Measurements from ENCODE around the gene EFEMP1.
A peak's percentile ranks its signal among the peaks of the same experiment; 100 is the strongest.

EFEMP1 gene, protein sequence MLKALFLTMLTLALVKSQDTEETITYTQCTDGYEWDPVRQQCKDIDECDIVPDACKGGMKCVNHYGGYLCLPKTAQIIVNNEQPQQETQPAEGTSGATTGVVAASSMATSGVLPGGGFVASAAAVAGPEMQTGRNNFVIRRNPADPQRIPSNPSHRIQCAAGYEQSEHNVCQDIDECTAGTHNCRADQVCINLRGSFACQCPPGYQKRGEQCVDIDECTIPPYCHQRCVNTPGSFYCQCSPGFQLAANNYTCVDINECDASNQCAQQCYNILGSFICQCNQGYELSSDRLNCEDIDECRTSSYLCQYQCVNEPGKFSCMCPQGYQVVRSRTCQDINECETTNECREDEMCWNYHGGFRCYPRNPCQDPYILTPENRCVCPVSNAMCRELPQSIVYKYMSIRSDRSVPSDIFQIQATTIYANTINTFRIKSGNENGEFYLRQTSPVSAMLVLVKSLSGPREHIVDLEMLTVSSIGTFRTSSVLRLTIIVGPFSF

DNA sequence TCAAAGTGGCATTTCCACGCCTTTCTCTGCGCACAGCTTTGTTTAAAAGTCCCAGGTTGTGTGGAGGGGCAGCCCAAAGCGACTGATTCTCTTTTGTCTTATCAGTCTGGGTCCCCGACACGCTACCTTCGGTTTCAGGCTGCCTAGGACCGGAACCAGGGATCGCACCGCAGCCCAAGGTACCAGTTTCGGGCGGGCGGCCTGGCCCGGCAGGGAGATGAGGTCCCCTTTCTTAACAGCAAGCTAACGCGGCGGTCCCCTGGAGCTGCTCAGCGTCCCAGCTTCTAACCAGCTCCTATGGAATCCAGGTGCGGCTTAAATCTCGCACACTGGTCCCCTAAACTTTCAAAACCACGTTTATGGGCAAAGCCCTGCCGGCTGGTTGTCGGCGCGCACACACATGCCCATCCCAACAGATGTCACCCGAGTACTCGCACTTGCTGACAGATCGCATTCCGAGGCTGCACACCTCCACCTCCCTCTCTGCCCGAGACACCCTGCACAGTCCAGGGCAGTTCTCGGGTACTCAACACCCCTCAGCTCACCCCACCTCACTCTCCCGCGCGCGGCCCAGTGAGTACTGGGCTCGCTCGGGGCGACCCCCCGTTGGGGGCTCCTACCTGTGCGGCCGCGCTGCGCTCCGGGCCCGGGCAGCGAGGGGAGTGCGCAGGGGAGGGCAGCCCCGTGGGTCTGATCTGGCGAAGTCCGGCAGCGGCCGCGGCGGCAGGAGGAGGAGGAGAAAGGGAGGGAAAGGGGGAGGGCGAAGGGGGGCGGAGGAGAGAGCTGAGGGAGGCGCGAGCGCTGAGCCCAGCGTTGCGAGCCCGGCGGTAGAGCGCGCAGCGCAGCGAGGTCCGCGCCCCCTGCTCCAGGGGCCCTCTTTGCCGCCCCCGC, at the start of gene EFEMP1:
TSS of gene EFEMP1 (minus strand) at position 692 of the 891 bp plus-strand sequence. CDS start 1,342 bp downstream, outside the sequence.
- DNase-seq (peak; percentile 3), ATAC-seq (no peak)

DNA sequence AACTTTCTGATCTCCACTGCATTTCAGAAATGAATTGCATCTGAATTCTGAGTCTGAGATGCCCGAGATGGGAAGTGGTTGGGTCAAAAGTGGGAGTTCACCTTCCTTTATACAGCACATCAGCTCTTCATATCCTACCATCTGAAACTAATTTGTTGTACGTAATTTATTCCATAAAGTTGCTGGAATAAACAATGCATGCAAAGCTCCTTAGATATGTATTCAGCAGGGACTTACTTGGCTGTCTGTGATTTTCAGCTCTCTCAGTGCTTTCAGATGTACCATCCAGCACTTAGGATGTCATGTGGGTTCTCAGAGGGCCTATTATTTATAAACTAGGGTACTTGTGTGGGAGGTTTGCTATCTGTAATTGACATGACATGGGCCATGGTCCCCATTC, 46.9 kb upstream of the EFEMP1 start:
- ATAC-seq (no peak), DNase-seq (no peak)

DNA sequence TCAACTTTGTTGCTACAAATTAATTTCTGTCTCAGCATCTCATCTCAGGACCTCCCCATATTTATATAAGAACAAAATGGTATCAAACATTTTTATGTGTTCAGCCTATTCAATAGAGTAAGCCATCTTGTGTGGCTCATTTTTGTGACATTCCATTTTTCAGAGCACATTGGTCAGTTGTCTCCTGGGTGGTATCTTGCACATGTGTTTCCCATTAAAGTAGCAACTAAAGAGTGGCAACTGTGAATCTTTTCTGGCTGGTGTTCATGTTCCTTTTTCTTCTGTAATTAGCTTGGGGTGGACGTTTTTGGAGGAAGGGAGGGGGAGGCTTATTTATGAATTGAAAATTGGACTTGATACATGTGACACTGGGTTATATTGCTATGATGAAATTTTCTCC, 45.4 kb upstream of the EFEMP1 start:
- ATAC-seq (no peak), DNase-seq (no peak)

GRCh38 chr2:55966401-55967118, 43.0 kb upstream of the EFEMP1 start:
- ATAC-seq, result no peak

GRCh38 chr2:55965966-55966365, 42.4 kb upstream of the EFEMP1 start:
- ATAC-seq, result no peak
- DNase-seq, result no peak

More at GRCh38 chr2:55966401-55967118, 43.0 kb upstream of the EFEMP1 start:
- no peak for DNase-seq

- DNase-seq (no peak), ATAC-seq (no peak)
Observed at GRCh38 chr2:55965276-55965675, 41.7 kb upstream of the EFEMP1 start.

DNA sequence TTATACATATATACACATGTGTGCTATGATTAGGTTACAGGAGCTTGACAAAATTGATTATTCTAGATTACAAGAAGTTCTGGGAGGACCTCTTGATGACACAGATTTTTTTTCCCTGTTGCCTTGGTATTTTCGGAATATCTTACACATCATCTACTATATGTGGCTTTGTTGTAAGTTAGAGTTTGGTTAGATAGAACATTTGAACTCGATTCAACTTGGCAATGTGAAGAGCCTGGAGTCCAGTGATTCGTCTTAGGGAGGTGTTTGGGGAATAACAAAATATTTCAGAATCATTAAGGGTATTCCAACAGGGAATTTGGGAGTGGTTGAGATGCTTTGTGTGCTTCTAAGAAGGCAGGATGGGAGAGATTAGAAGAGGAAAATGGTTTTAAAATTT, 39.3 kb upstream of the EFEMP1 start:
- DNase-seq (no peak), ATAC-seq (no peak)

GRCh38 chr2:55961318-55961911, 37.8 kb upstream of the EFEMP1 start:
- ATAC-seq (no peak), DNase-seq (no peak)

- DNase-seq, result no peak
Observed at GRCh38 chr2:55958756-55959155, 35.2 kb upstream of the EFEMP1 start.

DNA sequence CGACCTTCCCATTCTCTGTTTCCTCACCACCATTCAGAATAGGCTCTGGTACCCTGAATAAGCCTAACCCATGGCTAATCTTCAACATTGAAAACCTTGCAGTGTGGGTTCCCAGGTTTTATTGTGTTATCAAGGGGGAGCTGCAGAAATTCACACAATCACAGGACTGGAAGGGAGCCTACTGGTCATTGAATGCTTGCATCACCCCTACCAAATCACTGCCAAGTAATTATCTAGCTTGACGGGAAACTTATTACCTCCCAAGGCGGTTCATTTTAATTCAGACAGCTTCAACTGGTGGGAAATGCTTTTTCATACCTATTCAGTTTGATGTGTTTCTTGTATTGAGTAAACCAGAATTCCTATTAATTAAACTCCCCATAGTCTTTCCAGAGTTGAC, 33.6 kb upstream of the EFEMP1 start:
- ATAC-seq (no peak), DNase-seq (no peak)

More at GRCh38 chr2:55958756-55959155, 35.2 kb upstream of the EFEMP1 start:
- no peak for ATAC-seq

GRCh38 chr2:55954306-55955035, 30.9 kb upstream of the EFEMP1 start:
- DNase-seq (no peak), ATAC-seq (no peak)

DNA sequence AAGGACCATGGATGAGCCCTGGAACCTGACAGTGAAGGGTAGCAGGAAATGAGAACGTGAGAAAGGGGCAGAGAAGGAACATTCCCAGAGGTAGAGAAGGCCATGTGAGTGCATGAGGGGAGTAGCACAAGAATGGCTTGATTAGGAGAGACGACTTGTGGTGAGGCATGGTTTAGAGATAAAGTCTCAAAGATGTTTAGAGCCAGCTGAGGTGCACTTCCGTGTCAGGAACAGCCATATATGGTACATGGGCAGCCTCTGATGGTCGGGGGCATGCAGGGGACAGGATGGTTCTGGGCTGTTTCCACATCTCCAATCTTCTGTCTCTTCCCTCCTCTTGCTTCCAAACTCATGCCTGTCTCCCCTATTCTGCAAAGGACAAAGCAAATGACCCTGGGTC, 28.8 kb upstream of the EFEMP1 start:
- DNase-seq (no peak), ATAC-seq (no peak)

DNA sequence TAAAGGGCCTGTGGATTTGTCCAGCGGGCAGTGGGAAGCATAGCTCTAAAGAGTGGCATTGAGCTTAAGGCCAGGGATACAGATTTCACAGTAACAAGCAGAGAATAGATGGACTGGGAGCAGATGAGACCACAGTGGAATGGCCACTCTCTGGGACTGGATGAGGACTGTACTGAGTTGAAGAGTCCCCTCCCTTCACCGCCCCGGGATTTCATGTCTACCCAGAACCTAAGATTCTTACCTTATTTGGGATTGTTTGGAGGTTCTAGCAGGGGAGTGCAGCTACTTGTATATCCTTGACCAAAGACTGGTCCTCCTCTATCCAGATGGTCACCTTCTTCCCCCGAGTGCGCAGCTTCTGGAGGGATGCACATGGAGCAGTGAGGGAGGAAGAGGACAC, 28.0 kb upstream of the EFEMP1 start:
- no peak for ATAC-seq

GRCh38 chr2:55949613-55950012, 26.0 kb upstream of the EFEMP1 start:
- ATAC-seq (no peak), DNase-seq (no peak)

More for the DNA sequence above, 28.0 kb upstream of the EFEMP1 start:
- DNase-seq, result no peak

DNA sequence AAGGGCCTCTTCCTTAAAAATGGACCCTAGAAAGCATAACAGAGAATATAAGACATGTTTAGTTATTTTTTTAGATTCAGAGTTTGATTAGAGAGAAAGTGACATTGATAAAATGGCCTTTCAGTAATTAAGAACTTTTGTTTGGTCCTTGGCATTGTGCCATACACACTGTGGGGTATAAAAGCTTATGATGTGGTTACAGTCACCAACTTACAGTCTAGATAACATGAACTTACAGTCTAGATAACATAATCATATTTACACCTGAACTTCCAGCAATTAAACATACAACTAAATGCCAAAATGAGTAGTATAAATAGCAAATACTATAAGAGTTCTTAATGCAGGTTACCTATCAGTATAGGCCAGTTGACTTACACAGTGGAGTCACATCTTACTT, 25.6 kb upstream of the EFEMP1 start:
- ATAC-seq, result no peak
- DNase-seq, result no peak

DNA sequence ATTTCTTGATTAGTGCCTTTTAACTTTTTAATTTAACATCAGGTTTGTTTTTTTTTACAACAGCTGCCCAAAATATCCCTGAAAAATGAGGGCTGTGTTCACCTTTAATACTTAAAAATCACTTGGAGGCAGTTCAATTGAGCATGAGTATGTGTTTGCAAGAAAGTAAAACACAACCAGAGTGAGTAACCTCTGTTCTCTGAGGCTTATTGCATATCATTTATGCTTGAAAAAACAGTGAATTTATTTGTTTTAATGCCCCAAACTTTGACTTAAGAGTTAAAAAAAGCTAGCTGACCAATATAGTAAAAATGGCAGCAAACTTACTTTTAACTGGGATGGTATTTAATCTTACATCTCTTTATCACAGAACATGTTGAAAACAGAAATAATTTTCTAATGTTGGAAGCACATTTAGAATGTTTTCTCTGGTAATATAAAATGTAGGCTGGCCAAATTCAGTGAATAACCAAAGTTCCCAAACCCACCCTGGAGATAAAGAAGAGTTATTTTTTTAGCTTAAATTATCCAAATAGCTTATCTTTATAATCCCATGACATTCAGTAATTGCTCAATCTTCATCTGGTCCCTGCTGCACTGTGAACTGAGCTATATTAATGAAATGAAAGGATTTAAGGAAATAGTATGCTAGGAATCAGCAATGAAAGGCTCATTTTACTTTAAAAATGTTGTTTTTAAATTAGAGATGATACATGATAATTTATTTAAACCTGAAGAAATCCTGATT, 24.8 kb upstream of the EFEMP1 start:
- no peak for ATAC-seq
- no peak for DNase-seq

GRCh38 chr2:55947752-55948151, 24.2 kb upstream of the EFEMP1 start:
- DNase-seq (no peak), ATAC-seq (no peak)

DNA sequence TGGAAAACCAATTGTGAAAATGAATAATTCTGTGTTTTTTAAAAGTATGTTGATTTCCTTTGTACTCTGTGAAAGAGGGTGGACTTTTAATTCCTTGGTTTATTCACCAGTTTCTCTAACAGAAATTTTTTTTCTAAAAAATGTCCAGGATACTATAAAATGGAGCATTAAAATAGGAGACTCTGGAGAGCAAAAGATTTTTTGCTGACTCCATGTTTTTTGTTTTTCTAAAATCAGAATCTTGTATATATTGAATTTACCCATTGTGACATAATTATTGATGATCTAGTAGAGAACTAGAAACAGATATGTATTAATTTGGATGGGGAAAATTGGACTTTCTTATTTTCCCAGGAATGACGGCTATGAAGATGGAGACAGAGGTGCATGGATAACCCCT, 23.2 kb upstream of the EFEMP1 start:
- DNase-seq (no peak), ATAC-seq (no peak)

- DNase-seq (no peak), ATAC-seq (no peak)
Observed at GRCh38 chr2:55943466-55943865, 19.9 kb upstream of the EFEMP1 start.

DNA sequence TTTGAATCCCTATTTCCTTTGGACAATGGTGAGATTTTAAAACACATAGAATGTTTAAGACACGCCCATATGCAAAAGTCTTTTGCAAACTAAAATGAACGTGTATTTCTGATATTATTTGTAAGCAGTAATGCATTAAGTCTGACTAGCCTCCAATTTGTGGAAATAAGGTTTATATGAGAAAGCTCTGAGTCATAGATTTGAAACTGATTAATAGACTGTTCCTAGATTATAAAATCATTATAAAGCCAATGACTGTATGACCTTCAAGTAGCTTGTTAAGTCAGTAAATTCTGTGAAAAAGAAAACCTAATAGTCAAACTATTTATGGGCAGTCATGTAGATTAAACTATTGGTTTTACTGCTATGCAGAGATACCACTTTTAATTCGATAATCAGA, 12.8 kb upstream of the EFEMP1 start:
- ATAC-seq (no peak), DNase-seq (no peak)

All from stimulated activated naive CD8-positive, alpha-beta T cell treated with anti-CD3 and anti-CD28 coated beads, Interleukin-15, Interleukin-2, amounts not matched to agents 100 U/mL and 50 U/mL, for 24 hours (primary cell).